H9 (cell line): Measurements from ENCODE around the gene GFRA1. TPM values are rescaled to one million over a fixed set of nuclear protein-coding genes. Genes with fewer than 3 reads are reported as not detected.

Experiments
- DNase-seq: peaks from one replicate; pipeline ENCODE4 v3.0.0-alpha.2; 2017
- H2AFZ ChIP-seq: one replicate; pipeline ENCODE4 v1.6.1; 2013; ENCODE audit warnings: mild to moderate bottlenecking, low read length, control low read depth, moderate library complexity
- H2AK5ac ChIP-seq: 2 replicates; pipeline ENCODE4 v1.6.1; 2013; ENCODE audit warnings: low read length, control low read depth, mixed read lengths; ENCODE audit not compliant: insufficient read length
- H2BK120ac ChIP-seq: one replicate; pipeline ENCODE4 v1.6.1; 2013; ENCODE audit warnings: low read depth, mild to moderate bottlenecking, low read length, control low read depth, inconsistent platforms; ENCODE audit not compliant: poor library complexity, severe bottlenecking
- H2BK12ac ChIP-seq: 2 replicates; pipeline ENCODE4 v1.6.1; 2013; ENCODE audit warnings: low read length, control low read depth, mixed read lengths, low read depth; ENCODE audit not compliant: insufficient read length
- H2BK15ac ChIP-seq: 2 replicates; pipeline ENCODE4 v1.6.1; 2013; ENCODE audit warnings: low read depth, low read length, control low read depth
- H2BK20ac ChIP-seq: one replicate; pipeline ENCODE4 v1.6.1; 2013; ENCODE audit warnings: low read depth, mild to moderate bottlenecking, low read length, control low read depth, inconsistent platforms; ENCODE audit not compliant: poor library complexity, severe bottlenecking
- H2BK5ac ChIP-seq: 2 replicates; pipeline ENCODE4 v1.6.1; 2013; ENCODE audit warnings: low read length, control low read depth, mixed read lengths; ENCODE audit not compliant: insufficient read length
- H3K14ac ChIP-seq: 2 replicates; pipeline ENCODE4 v1.6.1; 2013; ENCODE audit warnings: low read length, control low read depth; ENCODE audit not compliant: insufficient read depth
- H3K18ac ChIP-seq: 2 replicates; pipeline ENCODE4 v1.6.1; 2013; ENCODE audit warnings: low read depth, mild to moderate bottlenecking, mixed read lengths, low read length, control low read depth; ENCODE audit not compliant: insufficient read length
- H3K23ac ChIP-seq: 2 replicates; pipeline ENCODE4 v1.6.1; 2013; ENCODE audit warnings: low read length, control low read depth, mixed read lengths, low read depth; ENCODE audit not compliant: insufficient read length
- H3K23me2 ChIP-seq: 2 replicates; pipeline ENCODE4 v1.6.1; 2013; ENCODE audit warnings: low read depth, mild to moderate bottlenecking, mixed read lengths, low read length, control low read depth; ENCODE audit not compliant: insufficient read length, poor library complexity, severe bottlenecking
- H3K27ac ChIP-seq: 2 replicates; pipeline ENCODE4 v1.5.1; 2013; ENCODE audit warnings: low read length, control low read depth, mixed read lengths, low read depth; ENCODE audit not compliant: insufficient read length
- H3K27me3 ChIP-seq: 2 replicates; pipeline ENCODE4 v1.6.1; 2013; ENCODE audit warnings: low read length, control low read depth, inconsistent platforms; ENCODE audit not compliant: insufficient read depth
- H3K4ac ChIP-seq: 2 replicates; pipeline ENCODE4 v1.6.1; 2013; ENCODE audit warnings: low read depth, mild to moderate bottlenecking, control low read depth, inconsistent platforms, low read length, moderate library complexity
- H3K4me1 ChIP-seq: 2 replicates; pipeline ENCODE4 v1.6.1; 2013; ENCODE audit warnings: low read length, control low read depth, inconsistent platforms; ENCODE audit not compliant: insufficient read depth
- H3K4me2 ChIP-seq: 2 replicates; pipeline ENCODE4 v1.6.1; 2013; ENCODE audit warnings: low read length, control low read depth, mixed read lengths; ENCODE audit not compliant: insufficient read length, insufficient read depth
- H3K56ac ChIP-seq: 2 replicates; pipeline ENCODE4 v1.6.1; 2013; ENCODE audit warnings: low read depth, mild to moderate bottlenecking, mixed read lengths, low read length, control low read depth; ENCODE audit not compliant: insufficient read length
- H3K79me1 ChIP-seq: 2 replicates; pipeline ENCODE4 v1.6.1; 2013; ENCODE audit warnings: low read depth, mild to moderate bottlenecking, moderate library complexity, low read length, control low read depth, inconsistent platforms; ENCODE audit not compliant: insufficient read depth, poor library complexity, severe bottlenecking
- H3K79me2 ChIP-seq: 2 replicates; pipeline ENCODE4 v1.6.1; 2013; ENCODE audit warnings: low read length, control low read depth, inconsistent platforms; ENCODE audit not compliant: insufficient read depth
- H3K9ac ChIP-seq: 2 replicates; pipeline ENCODE4 v1.6.1; 2013; ENCODE audit warnings: low read length, control low read depth, mixed read lengths; ENCODE audit not compliant: insufficient read length; ENCODE audit errors: extremely low read depth
- H3K9me3 ChIP-seq: one replicate; pipeline ENCODE4 v1.6.1; 2013; ENCODE audit warnings: low read depth, low read length, inconsistent platforms; ENCODE audit not compliant: control insufficient read depth
- H3T11ph ChIP-seq: one replicate; pipeline ENCODE4 v1.6.1; 2013; ENCODE audit warnings: mild to moderate bottlenecking, low read length, control low read depth, inconsistent platforms
- H4K20me1 ChIP-seq: one replicate; pipeline ENCODE4 v1.6.1; 2013; ENCODE audit not compliant: control insufficient read depth, insufficient read length, insufficient read depth
- H4K5ac ChIP-seq: 2 replicates; pipeline ENCODE4 v1.6.1; 2013; ENCODE audit warnings: low read depth, mild to moderate bottlenecking, mixed read lengths, low read length, control low read depth; ENCODE audit not compliant: insufficient read length
- H4K8ac ChIP-seq: replicated peaks from 2 replicates; pipeline ENCODE4 v1.6.1; 2013; ENCODE audit warnings: low read length, control low read depth, mixed read lengths, low read depth; ENCODE audit not compliant: insufficient read length
- H4K91ac ChIP-seq: 2 replicates; pipeline ENCODE4 v1.6.1; 2013; ENCODE audit warnings: low read depth, mild to moderate bottlenecking, moderate library complexity, mixed read lengths, low read length, control low read depth; ENCODE audit not compliant: insufficient read length
- H3K27ac Mint-ChIP-seq, 3 experiments: 2 replicates in 2 of 3; 3 replicates in 1 of 3; pipeline ENCODE4 v1.8.0; 2020 to 2021; ENCODE audit warnings: mixed read lengths in 3 of 3, mild to moderate bottlenecking in 1 of 3, moderate library complexity in 1 of 3
- H3K27me3 Mint-ChIP-seq: 2 replicates; pipeline ENCODE4 v1.8.0; 2021; ENCODE audit warnings: low read depth, mild to moderate bottlenecking, moderate library complexity, mixed read lengths
- H3K36me3 Mint-ChIP-seq, 3 experiments: 2 replicates in 2 of 3; 3 replicates in 1 of 3; pipeline ENCODE4 v1.8.0; 2020 to 2021; ENCODE audit warnings: low read depth in 3 of 3, mixed read lengths in 3 of 3; ENCODE audit not compliant: insufficient read depth in 1 of 3
- H3K4me1 Mint-ChIP-seq, 2 experiments: 2 replicates each; pipeline ENCODE4 v1.8.0; 2020; ENCODE audit warnings: mixed read lengths in 2 of 2
- H3K4me3 Mint-ChIP-seq, 2 experiments: 2 replicates in 1 of 2; 3 replicates in 1 of 2; pipeline ENCODE4 v1.8.0; 2020 to 2021; ENCODE audit warnings: mild to moderate bottlenecking in 2 of 2, mixed read lengths in 2 of 2, moderate library complexity in 1 of 2
- H3K9me3 Mint-ChIP-seq, 2 experiments: 2 replicates in 1 of 2; 3 replicates in 1 of 2; pipeline ENCODE4 v1.8.0; 2020; ENCODE audit warnings: mild to moderate bottlenecking in 2 of 2, mixed read lengths in 2 of 2, moderate library complexity in 1 of 2
- CTCF ChIP-seq: fragments of 200-600 bp; sonication (generic); conservative IDR thresholded peaks from 3 replicates; pipeline ENCODE4 v1.8.0; 2021; ENCODE audit warnings: antibody characterized with exemption, mild to moderate bottlenecking
- WGBS: extraction: QIAGEN DNeasy Blood & Tissue Kit; methylation state at CpG from one replicate; pipeline ENCODE4 v1.1.7; 2013; ENCODE audit warnings: missing lambda C conversion rate, low lambda C conversion rate, mixed read lengths; ENCODE audit not compliant: insufficient read length; ENCODE audit errors: extremely low coverage; 5-methylcytosine and 5-hydroxymethylcytosine counted together
- total RNA-seq: library from RNA; stranded (reverse); gene quantifications from 2 replicates; pipeline ENCODE4 v1.2.1, GENCODE V29; 2021

Gene GFRA1
- total RNA-seq, 1 experiment from 2014 or later = 0.24 TPM

DNA sequence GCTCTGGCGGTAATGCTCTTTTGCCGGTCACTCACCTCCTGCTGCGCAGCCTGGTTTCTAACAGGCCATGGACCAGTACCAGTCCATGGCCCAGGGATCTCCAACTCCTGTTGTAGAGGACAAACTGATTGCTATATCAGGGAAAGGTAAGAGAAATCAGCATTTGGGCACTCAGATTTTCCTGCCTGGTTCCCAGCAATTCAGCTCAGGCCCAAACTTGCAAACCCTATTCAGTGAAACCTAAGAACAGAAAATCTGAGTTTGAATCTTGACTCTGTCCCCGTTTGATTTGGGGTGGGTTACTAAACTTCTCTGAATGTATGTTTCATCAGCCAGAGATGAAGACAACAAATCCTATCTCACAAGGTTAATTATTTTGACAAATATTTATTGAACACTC is 77.4 kb downstream of the GFRA1 start:
- Histone ChIP-seq H3K4me1 (no peaks in the 10 kb centered on the region), H3K27ac (no peak overlapping the region), H2AK5ac (no peak overlapping the region), H2BK5ac (no peak overlapping the region), H4K8ac (no peak overlapping the region), H2BK15ac (no peak overlapping the region), H4K91ac (no peak overlapping the region), H3K14ac (no peak overlapping the region), H2BK12ac (no peak overlapping the region), H3K23ac (no peak overlapping the region), H3K23me2 (no peaks in the 10 kb centered on the region), H4K20me1 (no peaks in the 10 kb centered on the region), H3K4me2 (no peak overlapping the region), H3K4ac (no peak overlapping the region), H4K5ac (no peak overlapping the region), H2BK20ac (no peak overlapping the region), H3K56ac (no peak overlapping the region), H3K9me3 (no peaks in the 10 kb centered on the region), H3K18ac (no peak overlapping the region), H3K79me2 (no peaks in the 10 kb centered on the region), H3K27me3 (no peaks in the 10 kb centered on the region), H3K9ac (no peak overlapping the region), H3K79me1 (no peaks in the 10 kb centered on the region), H2BK120ac (no peak overlapping the region), H2AFZ (no peak overlapping the region), H3T11ph (no peak overlapping the region)
- Mint-ChIP-seq H3K4me3 (no peak overlapping the region), H3K27me3 (peaks cover 3% of the 10 kb centered on the region), H3K36me3 (peaks cover 2 to 14% (median 5%) of the 10 kb centered on the region in 3 experiments; a peak in 6 of 7 replicates), H3K4me1 (peaks cover 32 to 35% of the 10 kb centered on the region in 2 experiments), H3K9me3 (peaks cover 14% of the 10 kb centered on the region in 2 experiments), H3K27ac (no peak overlapping the region)
- no peak for TF ChIP-seq CTCF
- WGBS = no CpG with 5 or more reads among the region's 4 CpGs
- DNase-seq = no peak
